Fibroblast of the conjunctiva (primary cell): ENCODE data around the gene SRBD1.
A peak's percentile ranks its signal among the peaks of the same experiment; 100 is the strongest.
"Not testable (repeated sequence)": the region's sequence is repeated elsewhere in the genome, so short reads cannot be mapped to it uniquely, and the experiment has no call there.

ENCODE experiments used
- DNase-seq: peaks from one replicate; pipeline ENCODE4 v3.0.0-alpha.2; 2010; ENCODE audit warnings: low read depth

Gene SRBD1

GRCh38 chr2:45426025-45426424 lies 185.0 kb downstream of the SRBD1 start:
- not testable (repeated sequence) for DNase-seq

GRCh38 chr2:45422921-45423320 lies 188.1 kb downstream of the SRBD1 start:
- DNase-seq: no peak

- no peak for DNase-seq
These were observed 192.5 kb downstream of the SRBD1 start for GRCh38 chr2:45418532-45418931.

- no peak for DNase-seq
These were observed 195.4 kb downstream of the SRBD1 start for GRCh38 chr2:45415534-45416123.

- no peak for DNase-seq
These were observed 198.2 kb downstream of the SRBD1 start for GRCh38 chr2:45412754-45413379.

GRCh38 chr2:45409677-45410076 lies 201.4 kb downstream of the SRBD1 start:
- no peak for DNase-seq

GRCh38 chr2:45406621-45407020 lies 204.4 kb downstream of the SRBD1 start:
- DNase-seq: no peak

- no peak for DNase-seq
These were observed 206.2 kb downstream of the SRBD1 start for GRCh38 chr2:45404807-45405297.

- DNase-seq: no peak
These were observed 208.0 kb downstream of the SRBD1 start for GRCh38 chr2:45403036-45403435.

- no peak for DNase-seq
These were observed 209.6 kb downstream of the SRBD1 start for GRCh38 chr2:45401431-45401922.

GRCh38 chr2:45399040-45399784 lies 211.9 kb downstream of the SRBD1 start:
- DNase-seq: no peak

GRCh38 chr2:45397292-45397691 lies 213.8 kb downstream of the SRBD1 start:
- DNase-seq: no peak

- peak; percentile 17 for DNase-seq
These were observed 214.4 kb downstream of the SRBD1 start for GRCh38 chr2:45396671-45397070.

- DNase-seq: no peak
These were observed 216.2 kb downstream of the SRBD1 start for GRCh38 chr2:45394842-45395241.

- DNase-seq: no peak
These were observed 216.9 kb downstream of the SRBD1 start for GRCh38 chr2:45394216-45394615.

- DNase-seq: no peak
These were observed 219.2 kb downstream of the SRBD1 start for GRCh38 chr2:45391866-45392265.

- no peak for DNase-seq
These were observed 220.2 kb downstream of the SRBD1 start for GRCh38 chr2:45390861-45391260.

- no peak for DNase-seq
These were observed 220.6 kb downstream of the SRBD1 start for GRCh38 chr2:45390441-45390840.

- no peak for DNase-seq
These were observed 222.4 kb downstream of the SRBD1 start for GRCh38 chr2:45388541-45389100.

- no peak for DNase-seq
These were observed 228.3 kb downstream of the SRBD1 start for GRCh38 chr2:45382744-45383143.

- no peak for DNase-seq
These were observed 230.8 kb downstream of the SRBD1 start for GRCh38 chr2:45380131-45380836.
